HuH-7.5 (cell line): Measurements from ENCODE around the gene DMXL2.
"Not testable (repeated sequence)": the region's sequence is repeated elsewhere in the genome, so short reads cannot be mapped to it uniquely, and the experiment has no call there.

Source experiments
- DNase-seq: peaks from one replicate; pipeline ENCODE4 v3.0.0; 2011; ENCODE audit warnings: low spot score

DMXL2 gene

DNA sequence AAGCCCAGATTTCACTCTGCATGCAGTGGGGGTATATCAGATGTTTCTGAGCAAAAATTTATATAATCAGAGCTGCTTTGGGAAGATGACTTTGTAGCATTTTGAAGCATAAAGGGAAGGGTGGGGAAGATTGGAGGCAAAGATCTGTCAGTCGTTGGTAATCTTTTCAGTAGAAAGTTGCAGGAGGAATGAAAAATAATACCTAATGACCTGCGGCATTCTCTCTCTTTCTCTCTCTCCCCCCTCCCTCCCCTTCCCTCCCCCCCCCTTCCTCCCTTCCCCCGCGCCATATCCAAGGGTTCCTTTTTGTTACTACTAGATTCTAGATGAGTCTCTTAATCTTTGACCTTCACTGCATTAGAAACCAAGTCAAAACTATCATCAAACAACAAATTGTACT lies 1.5 kb upstream of the DMXL2 start:
- no peak for DNase-seq

DNA sequence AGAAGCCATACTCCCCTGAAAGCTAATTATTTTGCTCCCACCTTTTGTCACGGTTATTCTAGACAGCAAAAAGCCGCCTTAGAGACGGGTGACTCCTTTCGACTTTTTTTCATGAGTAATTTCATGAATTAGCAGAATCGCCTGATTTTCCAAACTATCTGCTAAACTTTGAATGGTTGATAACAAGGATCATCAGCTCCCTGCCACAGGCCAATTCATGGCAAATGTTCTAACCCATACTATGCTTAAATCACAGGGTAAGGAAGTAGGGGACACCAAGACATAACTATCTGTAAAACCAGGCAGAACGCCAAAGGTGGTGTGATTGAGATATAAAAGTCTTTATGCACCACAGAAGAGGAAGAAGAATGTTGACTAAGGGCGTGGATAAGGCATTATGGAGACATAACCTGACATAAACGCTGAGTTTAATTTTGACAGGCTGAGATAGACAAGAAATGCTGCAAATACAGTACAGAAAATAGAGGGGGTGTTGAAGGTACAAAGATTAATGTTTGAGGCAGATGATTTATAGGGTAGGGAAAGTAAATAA lies 891 bp upstream of the DMXL2 start:
- no peak for DNase-seq

DNA sequence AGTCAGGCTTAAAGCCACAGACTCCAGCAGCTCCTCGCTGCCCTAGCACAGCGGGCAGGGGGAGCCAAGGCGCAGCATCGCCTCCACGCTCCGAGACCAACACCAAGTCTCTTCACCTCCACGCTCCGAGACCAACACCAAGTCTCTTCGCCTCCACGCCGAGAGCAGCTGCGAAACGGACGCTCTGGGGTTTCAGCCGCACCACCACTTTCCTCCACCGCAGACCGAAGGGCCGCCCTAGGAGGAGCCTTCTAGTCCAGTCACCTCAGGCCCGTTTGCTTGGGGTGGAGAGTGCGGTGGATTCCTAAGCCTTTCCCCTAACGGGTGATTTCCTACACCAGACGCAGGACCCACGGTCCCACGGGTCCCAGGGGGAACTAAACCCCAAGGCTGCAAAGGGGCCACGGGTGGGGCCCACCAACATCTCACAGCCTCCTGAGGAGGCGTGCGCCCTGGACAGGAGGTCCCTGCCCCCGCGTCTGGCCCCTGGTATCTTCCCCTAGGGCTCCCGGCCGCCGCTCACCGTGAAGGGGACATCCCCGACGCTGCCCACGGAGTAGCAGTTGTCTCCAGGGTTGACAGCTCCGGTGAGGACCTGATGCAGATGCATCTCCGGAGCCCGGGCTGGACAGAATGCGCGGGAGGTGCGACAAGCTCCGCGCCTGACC lies 501 bp downstream of the DMXL2 start:
- DNase-seq = peak; percentile 45

DNA sequence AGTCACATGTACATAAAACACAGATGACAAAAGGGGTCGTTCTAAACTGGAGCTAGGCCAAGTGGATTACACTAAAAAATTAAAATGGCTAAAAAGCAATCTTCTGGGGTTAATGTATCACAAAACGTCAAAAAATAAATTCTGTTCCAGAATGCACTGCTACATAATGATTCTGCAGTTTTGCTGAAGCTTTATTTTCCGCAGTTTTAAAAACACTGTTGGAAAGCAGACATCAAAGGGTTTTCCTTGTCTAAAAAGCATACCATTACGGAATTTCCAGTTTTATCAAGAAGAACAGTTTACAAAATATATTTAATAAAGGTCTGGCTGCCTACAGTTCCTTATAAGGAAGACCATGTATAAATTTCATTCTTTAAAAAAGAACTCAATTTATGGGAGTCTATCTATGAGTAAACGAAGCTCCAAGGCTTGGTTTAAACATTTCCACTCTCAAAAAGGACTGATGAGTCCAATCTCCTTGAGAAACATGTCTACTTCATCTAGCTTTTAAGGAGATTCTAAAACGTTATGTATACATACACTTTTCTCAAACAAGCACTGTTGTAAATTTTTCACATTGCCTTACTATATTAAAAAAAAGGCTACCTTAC lies 1.3 kb downstream of the DMXL2 start:
- no peak for DNase-seq

DNA sequence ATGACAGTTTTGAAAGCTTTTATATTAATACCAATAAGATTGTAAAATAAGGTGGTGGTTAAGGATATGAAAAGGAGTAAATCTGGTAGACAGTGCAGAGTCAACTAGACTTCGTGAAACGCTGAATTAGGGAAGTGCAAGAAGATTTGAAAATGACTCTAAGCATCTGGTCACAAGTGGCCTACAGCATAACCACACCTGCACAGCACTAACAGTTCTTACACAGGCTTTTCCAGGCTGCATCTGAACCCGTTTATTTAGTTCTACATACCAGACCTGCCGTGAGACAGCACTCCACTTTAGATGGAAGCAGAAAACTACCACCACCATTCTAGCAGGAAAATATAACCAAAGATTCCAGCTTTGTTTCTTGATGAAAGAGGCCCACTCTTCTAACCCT lies 1.9 kb downstream of the DMXL2 start:
- no peak for DNase-seq

DNA sequence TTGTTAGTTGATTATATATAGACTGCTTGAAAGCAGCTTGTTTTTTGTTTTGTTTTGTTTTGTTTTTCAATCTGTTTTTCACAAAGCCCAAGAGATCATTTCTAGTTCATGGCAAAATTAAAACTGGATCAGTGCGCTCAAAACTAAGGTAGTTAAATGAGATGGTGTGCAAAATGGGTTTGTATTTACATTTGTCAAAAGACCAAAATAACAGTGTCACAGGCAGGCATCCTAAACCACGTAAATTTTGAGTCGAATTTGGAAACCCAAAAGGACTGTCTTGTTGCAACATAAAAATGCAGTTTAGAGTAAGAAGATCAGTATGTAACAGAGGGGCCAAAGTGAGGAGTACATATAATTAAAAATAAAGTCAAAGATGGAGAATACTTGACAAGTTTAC lies 2.4 kb downstream of the DMXL2 start:
- no peak for DNase-seq

DNA sequence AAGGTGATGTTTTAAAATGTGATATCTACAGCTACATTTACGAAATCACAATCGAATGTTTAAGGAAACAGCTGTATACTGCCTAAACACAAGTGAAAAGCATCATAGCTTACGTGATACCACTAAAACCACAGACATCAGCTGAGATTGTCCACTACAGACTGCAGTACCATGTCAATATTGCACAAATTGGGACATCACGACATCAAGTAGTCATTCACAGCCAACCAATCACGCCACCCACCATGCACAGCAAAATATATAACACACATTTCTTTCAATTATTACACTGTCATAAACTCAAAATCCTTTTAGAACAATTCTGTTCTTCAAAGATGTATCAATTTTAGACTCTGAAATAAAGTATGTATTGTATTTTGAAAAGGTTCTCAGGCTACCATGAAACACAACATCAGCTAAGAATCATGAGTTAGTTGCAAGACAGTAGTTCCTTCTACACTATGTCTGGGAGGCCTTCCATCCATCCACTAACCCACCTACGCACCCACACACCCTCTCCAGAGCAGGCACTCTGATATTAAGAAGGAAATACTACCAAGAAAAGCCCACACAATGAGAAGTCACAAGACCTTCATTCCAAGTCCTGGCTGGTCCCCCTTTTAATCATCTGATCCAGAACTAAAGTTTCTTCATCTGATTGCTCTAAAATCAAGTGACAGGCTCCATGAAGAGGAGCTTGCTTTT lies 3.1 kb downstream of the DMXL2 start:
- no peak for DNase-seq

DNA sequence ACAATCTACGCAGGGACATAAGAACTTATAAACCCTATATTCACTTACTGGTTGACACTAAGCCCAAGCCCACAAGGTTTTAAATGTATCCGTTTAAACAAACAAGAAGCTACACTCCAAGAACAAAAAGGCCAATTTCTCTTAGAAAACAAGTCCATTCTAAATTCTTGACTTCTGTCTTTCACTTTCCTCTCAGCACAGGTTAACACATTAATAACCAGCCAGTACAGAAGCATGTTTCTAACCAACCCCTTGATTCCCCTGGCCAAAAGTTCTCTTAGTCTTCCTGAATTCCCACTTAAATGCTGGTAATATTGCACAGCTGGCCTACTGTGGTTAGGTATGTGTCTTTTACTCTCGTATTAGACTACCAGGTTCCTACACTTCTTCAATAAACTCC lies 4.7 kb downstream of the DMXL2 start:
- no peak for DNase-seq

DNA sequence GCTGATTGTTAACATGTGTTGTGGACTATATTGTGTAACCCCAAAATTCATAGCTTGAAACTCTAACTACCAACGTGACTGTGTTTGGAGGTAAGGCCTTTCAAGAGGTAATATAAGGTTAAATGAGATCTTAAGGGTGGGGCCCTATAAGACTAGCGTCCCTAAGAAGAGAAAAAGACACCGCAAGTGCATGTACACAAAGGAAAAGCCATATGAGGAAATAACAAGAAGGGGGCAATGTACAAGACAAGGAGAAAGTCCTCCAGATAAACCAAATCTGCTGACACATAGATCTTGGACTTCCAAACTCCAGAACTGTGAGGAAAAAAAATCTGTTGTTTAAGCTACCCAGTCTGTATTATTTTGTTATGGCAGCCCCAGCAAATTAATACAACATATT lies 8.6 kb downstream of the DMXL2 start:
- DNase-seq = no peak

DNA sequence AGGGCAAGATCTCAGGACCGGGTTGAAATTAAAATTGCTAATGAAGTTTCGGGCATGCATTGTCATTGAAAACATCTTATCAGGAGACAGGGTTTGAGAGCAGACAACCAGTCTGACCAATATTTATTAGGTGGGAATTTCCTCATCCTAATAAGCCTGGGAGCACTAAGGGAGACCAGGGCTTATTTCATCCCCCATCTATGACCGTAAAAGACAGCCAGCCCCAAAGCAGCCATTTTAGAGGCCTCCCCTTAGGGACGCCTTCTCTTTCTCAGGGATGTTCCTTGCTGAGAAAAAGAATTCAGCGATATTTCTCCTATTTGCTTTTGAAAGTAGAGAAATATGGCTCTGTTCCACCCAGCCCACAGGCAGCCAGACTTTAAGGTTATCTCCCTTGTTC lies 9.9 kb downstream of the DMXL2 start:
- not testable (repeated sequence) for DNase-seq

DNA sequence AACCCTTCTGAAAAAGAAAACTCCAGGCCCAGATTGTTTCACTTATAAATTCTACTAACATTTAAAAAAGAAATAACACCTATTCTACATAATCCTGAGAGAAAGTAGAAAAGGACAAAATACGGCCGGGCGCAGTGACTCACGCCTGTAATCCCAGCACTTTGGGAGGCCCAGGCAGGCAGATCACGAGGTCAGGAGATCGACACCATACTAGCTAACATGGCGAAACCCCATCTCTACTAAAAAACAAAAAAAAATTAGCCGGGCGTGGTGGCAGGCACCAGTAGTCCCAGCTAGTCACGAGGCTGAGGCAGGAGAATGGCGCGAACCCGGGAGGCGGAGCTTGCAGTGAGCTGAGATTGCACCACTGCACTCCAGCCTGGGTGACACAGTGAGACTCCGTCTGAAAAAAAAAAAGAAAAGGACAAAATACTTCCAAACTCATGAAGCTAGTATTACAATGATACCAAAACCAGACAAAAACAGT lies 19.1 kb downstream of the DMXL2 start:
- DNase-seq = not testable (repeated sequence)

DNA sequence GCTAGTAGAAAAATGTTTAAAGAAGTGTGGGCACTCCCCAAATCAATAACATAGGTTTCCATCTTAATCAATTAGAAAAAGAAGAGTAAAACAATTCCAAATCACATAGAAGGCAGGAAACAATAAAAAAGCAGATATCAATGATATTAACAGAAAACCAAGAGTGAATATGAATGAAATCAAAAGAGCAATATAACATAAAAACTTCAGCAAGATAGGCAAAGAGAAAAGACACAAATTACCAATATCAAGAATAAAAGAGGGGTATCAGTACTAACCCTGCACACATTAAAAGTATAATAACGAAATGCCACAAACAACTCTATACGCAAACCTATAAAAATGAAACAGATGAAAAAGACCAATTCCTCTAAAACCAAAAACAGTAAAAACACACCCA lies 19.6 kb downstream of the DMXL2 start:
- no peak for DNase-seq

DNA sequence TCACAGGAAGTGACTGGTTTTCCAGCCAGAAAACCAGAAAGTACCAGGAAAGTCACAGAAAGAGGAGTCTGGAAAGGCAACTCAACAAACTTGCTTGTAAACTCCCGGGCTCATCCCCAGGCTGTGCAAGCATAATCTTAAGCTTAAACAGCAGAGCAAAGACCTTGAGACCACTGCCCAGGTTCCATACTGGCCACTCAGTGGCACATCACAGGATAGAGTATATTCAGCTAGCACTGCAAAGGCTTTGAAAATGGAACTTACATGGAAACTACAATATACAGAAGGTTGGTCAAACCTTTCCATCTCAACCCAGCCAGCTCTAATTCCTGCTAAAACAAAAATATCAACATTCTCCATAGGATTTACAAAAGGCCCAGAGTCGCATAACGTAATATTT lies 20.1 kb downstream of the DMXL2 start:
- no peak for DNase-seq

DNA sequence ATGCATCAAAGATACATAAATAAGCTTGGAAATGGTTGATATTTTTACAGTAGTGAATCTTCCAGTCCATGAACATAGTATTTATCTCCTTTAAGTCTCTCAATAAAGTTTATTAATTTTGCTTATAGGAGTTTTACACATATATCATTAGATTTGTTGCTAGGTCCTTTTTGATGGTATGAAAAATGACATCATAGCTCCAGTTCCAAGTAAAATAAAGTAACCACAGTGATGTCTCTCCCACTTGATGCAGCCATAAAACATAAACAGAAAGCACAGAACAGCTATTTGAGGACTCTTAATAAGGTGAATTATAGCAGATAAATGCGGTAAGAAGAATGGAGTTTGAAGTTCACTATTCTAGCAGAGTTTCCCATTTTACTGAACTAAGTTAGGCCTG lies 20.8 kb downstream of the DMXL2 start:
- DNase-seq = no peak

DNA sequence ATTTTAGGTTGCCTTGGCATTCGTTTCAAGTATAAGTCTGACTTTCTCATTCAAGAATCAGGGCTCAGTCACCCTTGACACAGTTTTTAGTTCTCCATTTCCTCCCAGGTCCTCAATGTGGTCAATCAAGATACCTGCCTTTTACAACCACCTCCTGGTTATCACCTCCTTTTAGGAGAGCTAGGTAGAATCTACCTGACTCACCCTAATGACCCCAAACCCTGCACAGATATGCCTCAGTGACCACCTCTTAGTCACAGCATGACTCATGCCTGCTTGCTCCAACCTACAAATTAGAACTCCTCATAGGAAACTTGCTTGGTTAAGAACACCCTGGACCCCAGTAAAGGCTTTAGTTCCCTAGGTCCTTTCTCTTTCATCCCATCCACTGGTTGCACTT lies 22.5 kb downstream of the DMXL2 start:
- DNase-seq = no peak

DNA sequence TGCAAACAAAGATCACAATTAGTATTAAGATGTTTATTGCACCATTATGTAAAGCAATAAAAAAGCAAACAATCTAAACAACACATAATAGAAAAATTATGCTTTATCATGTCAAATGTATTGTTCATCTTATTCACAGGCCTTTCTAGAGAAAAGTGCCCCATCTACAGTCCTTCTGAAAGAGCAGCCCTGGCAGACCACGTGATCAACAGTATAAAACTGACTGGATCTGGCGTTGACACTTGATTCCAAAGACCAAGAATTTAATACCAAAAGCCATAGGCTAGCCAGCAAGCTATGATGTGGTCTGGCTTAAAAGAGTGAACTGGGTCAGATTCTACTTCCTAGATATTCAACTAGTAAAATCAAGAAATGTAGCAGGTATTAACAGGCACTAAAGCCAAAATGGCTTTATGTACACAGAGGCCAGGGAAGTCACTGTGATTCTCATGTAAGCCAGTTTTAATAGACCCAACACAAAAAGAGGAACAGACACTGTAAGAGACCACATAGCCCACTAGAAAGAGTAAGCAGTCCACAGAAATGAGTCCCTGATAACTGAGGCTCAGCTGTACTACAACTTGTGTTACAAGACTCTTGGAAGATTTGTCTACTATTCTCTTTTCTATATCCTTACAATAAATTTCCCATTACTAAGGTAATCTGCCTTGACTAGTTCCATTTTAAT lies 32.5 kb downstream of the DMXL2 start:
- no peak for DNase-seq

DNA sequence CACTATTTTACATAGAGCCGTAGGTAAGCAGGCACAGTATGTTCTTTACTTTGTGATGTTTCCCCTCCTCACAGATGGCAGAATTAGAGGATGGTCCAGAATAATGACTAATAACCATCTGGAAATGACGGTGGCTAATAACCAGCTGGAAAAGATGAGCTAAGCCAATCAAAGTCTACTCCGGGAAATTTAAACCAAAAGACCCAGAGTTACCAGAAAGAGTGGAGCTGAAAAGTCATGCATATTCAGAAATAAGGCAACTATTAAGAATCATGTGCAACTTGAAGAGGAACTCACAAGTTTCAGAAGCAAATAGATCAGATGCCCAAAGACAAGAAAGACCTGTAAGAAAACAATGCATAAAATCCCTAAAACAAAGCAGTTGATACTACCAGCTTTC lies 33.6 kb downstream of the DMXL2 start:
- DNase-seq = no peak

DNA sequence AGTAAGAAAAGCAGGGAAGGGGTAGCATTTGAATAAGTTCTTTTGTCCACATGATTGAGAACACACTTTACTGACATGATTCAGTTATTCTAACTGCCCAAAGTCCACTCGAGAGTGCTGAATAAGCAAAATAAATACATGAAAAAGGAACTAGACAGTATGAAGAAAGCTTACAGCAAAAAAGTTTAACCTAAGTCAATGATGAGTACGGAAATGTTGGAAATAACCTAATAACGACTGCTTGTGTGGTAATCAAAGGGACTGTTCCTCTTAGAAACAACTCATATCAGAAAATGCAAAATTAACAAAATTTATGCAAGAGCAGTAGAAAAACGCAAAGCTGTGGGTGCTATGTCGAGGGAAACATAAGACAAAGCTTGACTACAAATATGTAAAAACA lies 36.6 kb downstream of the DMXL2 start:
- no peak for DNase-seq

DNA sequence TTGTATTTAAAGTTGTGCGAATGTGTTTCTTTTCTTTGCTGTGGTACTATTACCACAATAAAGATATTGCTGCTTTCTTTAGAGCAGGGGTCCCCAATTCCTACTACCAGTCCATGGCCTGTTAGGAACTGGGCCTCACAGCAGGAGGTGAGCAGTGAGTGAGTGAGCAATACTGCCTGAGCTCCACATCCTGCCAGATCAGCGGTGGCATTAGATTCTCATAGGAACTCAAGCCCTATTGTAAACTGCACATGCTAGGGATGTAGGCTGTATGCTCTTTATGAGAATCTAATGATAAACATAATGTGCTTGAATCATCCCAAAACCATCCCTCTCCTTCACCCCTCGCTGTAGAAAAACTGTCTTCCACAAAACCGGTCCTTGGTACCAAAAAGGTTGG lies 41.6 kb downstream of the DMXL2 start:
- DNase-seq = no peak

DNA sequence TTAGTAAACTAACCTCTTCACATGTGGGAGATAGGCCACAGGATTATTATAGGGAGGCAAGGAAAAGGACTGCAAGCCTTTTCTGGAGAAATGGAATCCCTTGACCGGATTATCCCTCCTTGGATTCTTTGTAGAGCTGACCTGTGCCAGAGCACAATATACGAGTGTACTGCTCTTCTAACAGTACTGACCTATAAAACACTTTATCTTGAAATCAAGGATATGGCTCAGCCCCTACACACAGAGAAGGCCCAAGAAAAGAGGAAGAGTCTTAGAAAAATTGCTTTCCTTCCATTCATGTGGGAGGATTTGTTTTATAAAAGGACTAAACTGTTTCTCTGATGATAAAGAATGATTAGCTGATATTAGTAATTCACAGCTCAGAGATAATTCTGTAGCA lies 42.2 kb downstream of the DMXL2 start:
- no peak for DNase-seq

DNA sequence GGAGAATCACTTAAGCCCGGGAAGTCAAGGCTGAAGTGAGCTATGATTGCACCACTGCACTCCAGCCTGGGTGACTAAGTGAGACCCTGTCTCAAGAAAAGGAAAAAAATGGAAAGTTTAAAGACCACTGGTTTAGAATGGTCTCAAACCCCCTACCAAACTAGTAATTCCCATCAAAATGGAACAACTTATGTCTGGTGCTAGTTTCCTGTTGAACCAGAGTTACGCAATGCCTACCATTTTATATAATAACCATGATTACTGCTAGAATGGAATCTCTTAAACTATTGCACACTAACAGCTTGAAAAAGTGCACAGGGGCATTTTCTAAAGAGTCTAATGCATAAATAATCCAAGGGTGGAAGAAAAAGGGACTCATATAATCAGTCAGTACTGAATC lies 43.6 kb downstream of the DMXL2 start:
- DNase-seq = no peak

DNA sequence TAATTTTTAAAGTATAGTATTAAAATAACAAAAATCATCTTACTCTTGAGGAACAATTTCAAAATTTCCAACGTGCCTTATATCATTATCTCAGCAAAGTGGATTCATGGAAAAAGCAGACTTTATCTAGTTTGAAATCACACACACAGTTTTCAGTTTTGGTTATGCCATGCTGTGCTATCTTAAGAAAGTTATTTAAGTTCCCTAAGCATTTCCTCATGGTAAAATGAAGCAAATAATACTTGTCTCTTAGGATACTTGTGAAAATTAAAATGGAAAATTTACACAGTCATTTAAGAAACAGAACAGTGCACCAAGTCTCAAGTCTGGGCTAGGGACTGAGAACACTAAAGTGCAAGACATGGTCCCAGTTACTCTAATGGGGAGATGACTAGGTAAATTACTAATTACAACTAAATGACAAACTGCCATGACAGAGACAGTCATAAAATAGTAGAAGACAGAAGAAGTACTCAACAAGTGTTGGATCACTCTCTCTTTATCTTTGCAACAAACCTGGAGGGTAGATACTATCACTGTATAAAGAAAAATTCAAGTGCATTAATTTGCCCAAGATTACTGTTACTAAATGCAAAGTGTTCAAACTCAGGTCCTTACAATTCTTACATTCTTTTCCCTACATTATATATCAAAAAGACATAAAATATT lies 44.8 kb downstream of the DMXL2 start:
- DNase-seq = no peak
